GM21786 (cell line): ENCODE data around the gene DRD4.

Experiments used
- ATAC-seq: cut with Tn5 transposase; IDR thresholded peaks from one replicate; pipeline ENCODE4 v1.9.1; 2021; ENCODE audit not compliant: unreplicated experiment

The DRD4 gene

GRCh38 chr11:636511-637332, at the start of gene DRD4:
Gene DRD4, plus strand, starts transcription at chr11:637269. Its CDS starts 36 bp downstream, at chr11:637305.
- no peak for ATAC-seq

DNA sequence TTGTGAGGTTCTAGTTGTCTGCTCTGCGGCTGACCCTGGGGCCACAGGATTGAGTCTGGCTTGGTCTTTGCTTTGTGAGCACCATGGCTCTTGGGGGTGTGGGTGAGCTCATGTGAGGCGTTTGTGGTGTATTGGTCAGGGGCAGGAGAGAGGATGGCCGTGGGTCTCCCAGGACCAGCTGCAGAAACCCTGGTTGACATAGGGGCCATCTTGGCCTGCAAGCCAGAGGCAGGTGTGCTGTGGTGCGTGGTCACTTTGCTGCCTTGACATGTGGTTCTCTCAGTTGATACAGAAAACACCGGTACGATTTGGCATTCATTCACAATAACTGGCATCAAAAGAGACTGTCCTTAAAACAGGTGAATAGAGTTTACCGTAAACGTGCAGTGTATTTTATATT, 49.5 kb upstream of the DRD4 start:
- ATAC-seq, result no peak

- no peak for ATAC-seq
Measured at GRCh38 chr11:587978-588380, 49.1 kb upstream of the DRD4 start.

GRCh38 chr11:589798-590197, 47.3 kb upstream of the DRD4 start:
- ATAC-seq, result no peak

DNA sequence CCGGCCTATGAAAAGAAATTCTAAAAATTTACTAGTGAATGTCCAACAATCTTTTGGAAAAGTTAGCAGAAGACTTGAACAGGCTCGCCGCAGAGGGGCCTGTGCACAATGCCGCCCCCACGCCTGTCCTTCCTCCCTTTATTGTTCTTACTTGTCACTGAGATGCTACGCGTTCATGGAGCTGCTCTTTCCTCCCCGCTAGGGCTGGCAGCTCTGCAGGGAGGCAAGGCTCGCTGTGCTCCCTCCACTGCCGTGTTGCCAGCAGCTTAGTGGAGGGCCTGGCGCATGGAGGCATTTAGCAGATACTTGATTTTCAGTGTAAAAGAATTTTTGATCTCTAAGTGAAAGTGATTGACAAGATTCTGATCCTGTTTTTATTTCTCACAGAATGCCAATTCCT, 46.1 kb upstream of the DRD4 start:
- ATAC-seq, result no peak

DNA sequence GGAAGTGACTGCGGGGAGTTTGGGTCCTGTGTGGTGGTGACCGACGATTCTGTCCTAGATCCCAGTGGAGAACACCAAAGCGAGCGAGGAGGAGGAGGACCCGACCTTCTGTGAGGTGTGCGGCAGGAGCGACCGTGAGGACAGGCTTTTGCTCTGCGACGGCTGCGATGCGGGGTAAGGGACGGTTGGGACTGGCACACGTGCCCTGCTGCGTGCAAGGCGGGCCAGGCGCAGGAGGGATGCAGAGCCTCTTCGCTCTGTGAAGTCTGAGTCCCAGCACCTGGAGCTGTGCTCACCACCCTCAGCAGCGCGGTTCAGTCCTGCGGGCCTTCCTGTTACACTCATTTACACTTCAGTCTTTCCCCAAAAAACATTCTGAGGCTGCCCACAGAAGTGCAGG, 44.6 kb upstream of the DRD4 start:
- ATAC-seq, result no peak

GRCh38 chr11:592918-593317, 44.2 kb upstream of the DRD4 start:
- ATAC-seq, result no peak

GRCh38 chr11:593347-593746, 43.7 kb upstream of the DRD4 start:
- no peak for ATAC-seq

GRCh38 chr11:595400-595799, 41.7 kb upstream of the DRD4 start:
- ATAC-seq, result no peak

DNA sequence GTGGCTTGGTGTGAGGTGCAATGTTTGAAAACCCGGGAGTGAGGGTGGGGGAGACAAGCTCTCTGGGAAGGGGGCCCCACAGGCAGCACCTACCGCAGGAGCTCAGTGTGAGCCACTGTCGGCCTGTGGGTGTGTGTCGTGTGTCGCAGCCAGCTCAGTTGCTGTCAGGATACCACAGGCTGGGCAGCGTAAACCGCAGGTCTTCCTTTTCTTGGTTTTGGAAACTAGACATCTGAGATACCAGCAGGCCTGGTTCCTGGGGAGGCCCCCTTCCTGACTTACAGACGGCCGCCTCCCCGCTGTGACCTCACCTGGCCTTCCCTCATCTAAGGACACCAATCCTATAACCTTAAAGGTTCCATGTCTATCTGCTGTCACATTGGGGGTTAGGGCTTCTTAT, 40.7 kb upstream of the DRD4 start:
- ATAC-seq, result no peak

DNA sequence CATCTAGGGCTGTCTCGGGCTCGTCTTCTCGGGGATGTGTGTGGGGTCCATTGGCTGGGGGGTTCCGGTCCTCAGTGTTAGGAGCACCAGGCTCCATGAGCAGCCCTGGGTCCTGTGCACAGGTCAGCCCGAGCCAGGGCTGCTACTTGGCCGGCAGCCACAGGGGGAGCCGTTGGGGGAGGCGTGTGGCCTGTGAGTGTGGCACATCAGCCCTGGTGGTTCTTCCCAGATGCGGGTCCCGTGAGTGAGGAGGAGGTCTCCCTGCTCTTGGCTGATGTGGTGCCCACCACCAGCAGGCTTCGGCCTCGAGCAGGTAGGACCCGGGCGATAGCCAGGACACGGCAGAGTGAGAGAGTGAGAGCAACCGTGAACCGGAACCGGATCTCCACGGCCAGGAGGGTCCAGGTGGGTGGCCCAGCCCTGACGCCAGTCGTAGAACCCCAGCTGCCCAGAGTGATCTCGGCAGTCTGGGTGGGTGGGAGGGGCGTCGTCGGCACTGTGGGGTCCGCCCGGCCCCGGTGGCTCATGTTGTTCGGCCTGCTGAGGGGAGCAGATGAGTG, 39.8 kb upstream of the DRD4 start:
- ATAC-seq, result no peak

GRCh38 chr11:598005-598680, 38.9 kb upstream of the DRD4 start:
- ATAC-seq, result no peak

DNA sequence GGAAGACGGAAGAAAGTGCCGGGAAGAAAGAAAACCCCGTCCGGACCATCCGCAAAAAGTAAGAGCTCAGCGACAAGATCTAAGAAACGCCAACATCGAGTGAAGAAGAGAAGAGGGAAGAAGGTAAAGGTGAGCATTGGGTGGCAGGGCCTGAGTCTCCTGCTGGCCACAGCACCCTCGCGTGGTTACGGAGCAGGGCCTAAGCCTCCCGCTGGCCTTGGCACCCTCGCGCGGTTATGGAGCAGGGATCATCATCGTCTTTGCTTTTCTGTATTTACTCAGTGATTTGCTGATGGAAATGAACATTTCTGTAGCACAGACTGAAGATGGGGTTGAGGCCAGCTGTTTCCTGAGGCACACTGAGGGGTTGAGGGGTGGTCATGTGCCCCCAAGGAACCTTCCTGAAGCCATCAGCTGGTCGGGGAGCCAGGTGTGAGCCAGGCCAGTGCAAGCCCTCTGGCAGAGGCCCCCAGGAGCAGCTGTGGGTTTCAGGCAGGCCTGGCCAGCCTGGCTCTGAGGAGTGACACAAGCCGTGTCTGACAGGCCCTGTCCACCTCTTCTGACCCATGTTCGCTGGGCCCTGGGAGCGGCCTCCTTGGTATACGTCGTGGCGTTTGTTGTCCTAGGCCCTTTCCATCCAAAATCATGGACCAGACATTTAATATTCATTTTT, 35.4 kb upstream of the DRD4 start:
- ATAC-seq, result no peak

GRCh38 chr11:603154-603553, 33.9 kb upstream of the DRD4 start:
- no peak for ATAC-seq

GRCh38 chr11:605286-606129, 31.6 kb upstream of the DRD4 start:
- no peak for ATAC-seq

DNA sequence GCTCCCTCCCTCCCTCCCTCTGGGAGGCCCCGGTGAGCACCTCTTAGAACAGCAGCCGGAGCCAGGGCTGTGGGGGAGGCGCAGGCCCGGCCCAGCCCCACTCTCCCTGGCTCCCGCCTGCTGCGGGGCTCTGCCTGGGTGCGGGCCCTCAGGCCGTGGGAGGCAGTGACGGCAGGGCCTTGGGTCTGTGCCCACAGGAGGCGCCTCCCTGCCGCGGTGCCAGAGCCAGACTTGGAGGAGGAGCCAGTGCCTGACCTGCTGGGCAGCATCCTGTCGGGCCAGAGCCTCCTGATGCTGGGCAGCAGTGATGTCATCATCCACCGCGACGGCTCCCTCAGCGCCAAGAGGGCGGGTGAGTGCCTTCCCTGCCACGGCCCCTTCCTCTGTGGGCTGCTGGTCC, 30.8 kb upstream of the DRD4 start:
- ATAC-seq, result no peak

DNA sequence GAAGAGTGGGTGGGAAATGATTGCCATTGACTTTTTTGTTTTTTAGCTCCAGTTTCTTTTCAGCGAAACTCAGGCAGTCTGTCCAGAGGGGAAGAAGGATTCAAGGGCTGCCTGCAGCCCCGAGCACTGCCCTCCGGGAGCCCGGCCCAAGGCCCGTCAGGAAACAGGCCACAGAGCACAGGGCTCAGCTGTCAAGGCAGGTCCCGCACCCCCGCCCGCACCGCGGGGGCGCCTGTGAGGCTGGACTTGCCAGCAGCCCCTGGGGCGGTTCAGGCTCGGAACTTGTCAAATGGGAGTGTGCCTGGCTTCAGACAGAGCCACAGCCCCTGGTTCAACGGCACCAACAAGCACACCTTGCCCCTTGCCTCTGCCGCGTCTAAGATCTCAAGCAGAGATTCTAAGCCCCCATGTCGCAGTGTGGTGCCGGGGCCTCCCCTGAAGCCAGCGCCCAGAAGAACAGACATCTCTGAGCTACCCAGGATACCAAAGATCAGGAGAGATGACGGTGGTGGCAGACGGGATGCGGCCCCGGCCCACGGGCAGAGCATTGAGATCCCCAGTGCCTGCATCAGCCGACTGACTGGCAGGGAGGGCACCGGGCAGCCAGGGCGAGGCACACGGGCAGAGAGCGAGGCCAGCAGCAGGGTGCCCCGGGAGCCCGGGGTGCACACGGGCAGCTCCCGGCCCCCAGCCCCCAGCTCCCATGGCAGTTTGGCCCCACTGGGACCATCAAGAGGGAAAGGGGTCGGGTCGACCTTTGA, 29.9 kb upstream of the DRD4 start:
- no peak for ATAC-seq

- no peak for ATAC-seq
Measured at GRCh38 chr11:607971-608659, 29.0 kb upstream of the DRD4 start.

- ATAC-seq, result no peak
Measured at GRCh38 chr11:608791-609251, 28.2 kb upstream of the DRD4 start.
